Esophagus squamous epithelium (tissue), 5 donors: Measurements from ENCODE around the gene GJC3. TPM values are rescaled to one million over a fixed set of nuclear protein-coding genes. Genes with fewer than 3 reads are reported as not detected.

Source experiments
- DNase-seq: peaks from one replicate; lab custom pipeline; 2025; lab: John Stamatoyannopoulos, UW
- H3K27ac ChIP-seq, 4 donors: fragments of 200-600 bp; sonication (generic); one replicate each; pipeline ENCODE4 v1.5.1; 2016 to 2019; ENCODE audit warnings: mild to moderate bottlenecking in 1 of 4
- H3K27me3 ChIP-seq, 4 donors: fragments of 200-600 bp; sonication (generic); 1 replicate in 3 of 4; 2 replicates in 1 of 4; pipeline versions ENCODE4 v1.5.1 to v1.6.0; 2017 to 2021; ENCODE audit warnings: antibody characterized with exemption in 1 of 4
- H3K36me3 ChIP-seq, 3 donors: fragments of 200-600 bp; sonication (generic); one replicate each; pipeline ENCODE4 v1.5.1; 2016 to 2019
- H3K4me1 ChIP-seq, 3 donors: fragments of 200-600 bp; sonication (generic); one replicate each; pipeline ENCODE4 v1.5.1; 2017 to 2019
- H3K4me3 ChIP-seq, 4 donors: fragments of 200-600 bp; sonication (generic); 1 replicate in 3 of 4; 2 replicates in 1 of 4; pipeline ENCODE4 v1.5.1; 2016 to 2019; ENCODE audit warnings: mild to moderate bottlenecking in 2 of 4, moderate library complexity in 1 of 4
- H3K9me3 ChIP-seq, 3 donors: fragments of 200-600 bp; sonication (generic); one replicate each; pipeline ENCODE4 v1.5.1; 2016 to 2019
- CTCF ChIP-seq, 6 experiments: fragments of 450-650 bp in 4 of 6; fragments of 200-600 bp in 2 of 6; sonication (generic) in 2 of 6; IDR thresholded peaks; one replicate each; pipeline ENCODE4 v1.5.1; 2016 to 2019; ENCODE audit warnings: antibody characterized with exemption in 6 of 6, mild to moderate bottlenecking in 4 of 6, moderate library complexity in 4 of 6
- POLR2A ChIP-seq, 4 donors: fragments of 450-650 bp; IDR thresholded peaks; one replicate each; pipeline ENCODE4 v1.6.1; 2017; ENCODE audit warnings: antibody characterized with exemption in 4 of 4, mild to moderate bottlenecking in 4 of 4, moderate library complexity in 3 of 4
- WGBS, 2 donors: methylation state at CpG; one replicate each; pipeline ENCODE4 v1.1.5; 2018; 5-methylcytosine and 5-hydroxymethylcytosine counted together
- intact Hi-C: fragments of 100-400 bp; cut with DNase I; formaldehyde crosslinking; loops from one replicate; pipeline ENCODE4 v1.15.0; 2022
- small RNA-seq, 4 donors: library from RNA; depleted of rRNA; stranded (forward); fragments of <200 nt; gene quantifications; one replicate each; pipeline ENCODE3, GENCODE V24; 2016
- total RNA-seq, 4 donors: library from RNA; depleted of rRNA; stranded (reverse); fragments of >200 nt; gene quantifications; one replicate each; pipeline ENCODE4 v1.1.0, GENCODE V29; 2016
- donor health status: DM: yes; HTN: yes; CAD: no.

The GJC3 gene
- total RNA-seq, 4 donors from 2014 or later, result 0.26 TPM; not detected in 3

DNA sequence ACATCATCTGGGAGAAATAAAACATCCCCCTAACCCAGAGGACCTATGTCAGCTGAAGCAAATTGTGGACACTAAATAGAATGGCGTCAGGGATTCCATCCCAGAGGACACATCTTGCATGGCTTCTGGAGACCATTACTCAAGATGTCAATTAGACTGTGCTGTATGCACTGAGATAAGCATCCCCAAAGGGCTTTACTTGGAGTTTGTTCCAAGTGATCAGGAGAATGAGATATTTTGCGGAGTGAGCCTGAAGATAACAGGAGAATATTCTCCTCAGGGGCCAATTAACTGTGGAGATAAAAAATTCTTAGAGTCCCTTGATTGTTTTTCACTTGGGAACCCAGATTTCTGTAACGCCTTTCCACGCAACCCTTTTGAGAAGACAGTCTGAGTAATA is 48.0 kb downstream of the GJC3 start:
- Histone ChIP-seq H3K4me3 (no peak overlapping the region), H3K36me3 (no peaks in the 10 kb centered on the region), H3K9me3 (no peaks in the 10 kb centered on the region), H3K27ac (no peak overlapping the region), H3K27me3 (no peaks in the 10 kb centered on the region), H3K4me1 (no peaks in the 10 kb centered on the region)
- intact Hi-C loops, result no loop called here
- no peak for TF ChIP-seq POLR2A (IDR thresholded peaks at IDR 0.05)
- WGBS, 2 donors, result 90 to 92% methylated on average over 4 of the region's 4 CpGs
- DNase-seq, result no peak

DNA sequence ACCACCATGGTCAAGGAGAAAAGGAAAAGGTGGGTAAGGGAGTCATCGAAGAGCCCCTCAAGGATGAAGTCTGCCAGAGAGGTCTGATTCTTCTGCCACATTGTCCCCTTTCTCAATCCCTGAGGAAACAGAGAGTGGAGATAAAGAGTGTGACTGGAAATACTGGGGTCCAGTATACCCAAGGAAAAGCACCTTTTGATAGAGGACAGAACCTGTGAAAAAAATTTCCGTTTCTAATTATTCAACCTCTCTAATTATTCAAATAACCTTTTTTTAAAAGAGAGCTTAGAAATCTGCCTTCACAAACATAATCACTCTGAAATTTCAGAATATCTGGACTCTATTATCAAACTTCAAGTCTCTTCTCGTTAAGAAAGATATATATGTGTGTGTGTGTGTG is 52.5 kb downstream of the GJC3 start, which contains the start of gene OR2AE1:
TSS of gene OR2AE1 (minus strand) at position 101 of the 400 bp plus-strand sequence. CDS start at position 101, 0 bp downstream.
- intact Hi-C loops, result no loop called here
- no peaks in the 10 kb centered on the region for H3K9me3 ChIP-seq
- no peak within 1 kb of the TSS for H3K27ac ChIP-seq
- no peaks in the 10 kb centered on the region for H3K27me3 ChIP-seq
- 80 to 82% methylated on average over 3 of the region's 3 CpGs for WGBS, 2 donors
- H3K36me3 ChIP-seq, result no peaks in the 10 kb centered on the region
- no peak for DNase-seq
- H3K4me1 ChIP-seq, result no peaks in the 10 kb centered on the region
- H3K4me3 ChIP-seq, result no peak within 1 kb of the TSS
- TF ChIP-seq CTCF (IDR thresholded peaks at IDR 0.05), result no peak
- TF ChIP-seq POLR2A (IDR thresholded peaks at IDR 0.05), result no peak

DNA sequence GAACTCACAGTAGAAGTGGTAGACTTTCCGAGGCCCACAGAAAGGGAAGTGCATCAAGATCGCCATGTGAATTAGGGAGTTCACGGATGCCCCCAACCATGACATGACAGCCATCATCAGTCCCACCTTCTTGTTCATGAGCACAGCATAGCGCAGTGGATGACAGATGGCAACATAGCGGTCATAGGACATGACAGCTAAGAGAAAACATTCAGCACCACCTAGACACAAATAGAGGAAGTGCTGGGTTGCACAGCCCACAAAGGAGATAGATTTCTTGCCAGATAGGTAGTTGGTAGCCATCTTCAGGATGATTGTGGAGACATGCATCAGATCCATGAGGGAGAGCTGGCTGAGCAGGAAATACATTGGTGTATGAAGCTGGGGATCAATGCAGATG is 52.9 kb downstream of the GJC3 start:
- intact Hi-C loops, result no loop called here
- no peak overlapping the region for H3K4me3 ChIP-seq
- no peak for DNase-seq
- no peak overlapping the region for H3K27ac ChIP-seq
- H3K9me3 ChIP-seq, result no peaks in the 10 kb centered on the region
- H3K4me1 ChIP-seq, result no peaks in the 10 kb centered on the region
- 81 to 83% methylated on average over 4 to 5 of the region's 5 CpGs for WGBS, 2 donors
- no peak for TF ChIP-seq CTCF (IDR thresholded peaks at IDR 0.05)
- TF ChIP-seq POLR2A (IDR thresholded peaks at IDR 0.05), result no peak
- H3K36me3 ChIP-seq, result no peaks in the 10 kb centered on the region
- H3K27me3 ChIP-seq, result no peaks in the 10 kb centered on the region

Small RNA genes within 50 kb of the gene (small RNA-seq; reads per million reads assigned to genes)
- gene RF00019, result 0 reads per million in 4 donors
- gene RF00561, result 0 reads per million in 4 donors

Other genes starting within 250 kb of the GJC3 start
- 10 to 100 TPM; 34.5 to 99.8 (median 79.1) TPM for gene CYP3A5, start 249.6 kb downstream of the GJC3 start, total RNA-seq
- not detected for gene CYP3A7, start 194.4 kb downstream of the GJC3 start, total RNA-seq
- not detected for gene CYP3A4, start 145.4 kb downstream of the GJC3 start, total RNA-seq
- not detected for gene CYP3A43, start 101.6 kb downstream of the GJC3 start, total RNA-seq
- gene OR2AE1, start 52.6 kb downstream of the GJC3 start, total RNA-seq, result under 1 TPM in 2 of 4 donors, not detected in 2; 0.30 to 0.57 TPM
- 10 to 100 TPM; 18.3 to 35.7 (median 22.7) TPM for gene TRIM4, start 10.1 kb downstream of the GJC3 start, total RNA-seq
- 10 to 100 TPM in 1 of 4 donors, 1 to 10 TPM in 1, under 1 TPM in 2; 0.19 to 99.9 (median 1.3) TPM for gene AZGP1, start 46.4 kb upstream of the GJC3 start, total RNA-seq
- 10 to 100 TPM; 18.3 to 38.3 (median 21.9) TPM for gene ZKSCAN1, start 86.0 kb upstream of the GJC3 start, total RNA-seq
- 10 to 100 TPM in 1 of 4 donors, 1 to 10 TPM in 3; 3.7 to 12.0 (median 8.0) TPM for gene ZSCAN21, start 120.2 kb upstream of the GJC3 start, total RNA-seq
- gene ZNF3, start 152.1 kb upstream of the GJC3 start, total RNA-seq, result 10 to 100 TPM; 10.5 to 22.3 (median 12.2) TPM
- gene COPS6, start 159.3 kb upstream of the GJC3 start, total RNA-seq, result 10 to 100 TPM; 50.6 to 68.0 (median 62.2) TPM
- 10 to 100 TPM; 31.8 to 67.3 (median 63.1) TPM for gene MCM7, start 171.8 kb upstream of the GJC3 start, total RNA-seq
- 10 to 100 TPM in 2 of 4 donors, 1 to 10 TPM in 2; 8.1 to 26.1 (median 9.9) TPM for gene AP4M1, start 172.0 kb upstream of the GJC3 start, total RNA-seq
- 10 to 100 TPM; 24.4 to 40.6 (median 30.5) TPM for gene TAF6, start 189.7 kb upstream of the GJC3 start, total RNA-seq
- gene CNPY4, start 190.0 kb upstream of the GJC3 start, total RNA-seq, result 1 to 10 TPM in 3 of 4 donors, under 1 TPM in 1; 0.87 to 5.3 (median 3.1) TPM
- 1 to 10 TPM; 2.1 to 6.7 (median 2.9) TPM for gene MBLAC1, start 197.3 kb upstream of the GJC3 start, total RNA-seq
- gene LAMTOR4, start 219.3 kb upstream of the GJC3 start, total RNA-seq, result 100 to 1,000 TPM in 1 of 4 donors, 10 to 100 TPM in 3; 71.8 to 138 (median 86.7) TPM
- 10 to 100 TPM in 3 of 4 donors, 1 to 10 TPM in 1; 9.3 to 20.2 (median 13.1) TPM for gene TRAPPC14, start 229.1 kb upstream of the GJC3 start, total RNA-seq
- gene GAL3ST4, start 239.0 kb upstream of the GJC3 start, total RNA-seq, result 1 to 10 TPM; 2.5 to 7.5 (median 5.3) TPM
- gene GPC2, start 247.8 kb upstream of the GJC3 start, total RNA-seq, result 1 to 10 TPM in 1 of 4 donors, under 1 TPM in 2, not detected in 1; 0.57 to 1.4 (median 0.83) TPM
- gene STAG3, start 248.3 kb upstream of the GJC3 start, total RNA-seq, result under 1 TPM in 2 of 4 donors, not detected in 2; 0.40 to 0.95 TPM